ENCODE data around the gene ATP6V0A1.

DNA sequence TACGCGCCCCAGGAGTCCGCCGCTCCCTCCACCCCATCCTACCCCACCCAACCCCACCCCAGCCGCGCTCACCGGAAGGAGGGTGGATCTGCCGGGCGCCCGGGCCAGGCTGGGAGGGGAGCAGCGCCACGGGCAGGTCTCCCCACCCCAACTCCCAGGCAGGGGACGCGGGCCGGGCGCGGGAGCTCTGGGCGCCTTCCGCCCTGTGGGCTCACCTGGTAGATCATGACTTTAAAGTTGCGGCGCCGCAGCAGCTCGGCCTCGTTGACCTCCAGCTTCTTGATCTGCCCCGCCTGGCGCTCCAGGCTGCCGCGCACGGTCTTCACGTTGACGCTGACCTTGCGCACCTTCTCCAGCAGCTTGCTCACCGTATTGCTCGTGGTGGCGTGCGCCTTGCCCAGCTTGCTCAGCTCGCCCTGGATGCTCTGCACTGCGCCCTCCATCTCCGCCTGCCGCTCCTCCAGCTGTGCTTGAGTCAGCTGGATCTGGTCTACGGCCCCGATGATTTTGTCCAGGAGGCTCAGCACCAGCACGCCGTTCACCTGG is 36.2 kb upstream of the ATP6V0A1 start:
- TF ChIP-seq, protein P1, sequence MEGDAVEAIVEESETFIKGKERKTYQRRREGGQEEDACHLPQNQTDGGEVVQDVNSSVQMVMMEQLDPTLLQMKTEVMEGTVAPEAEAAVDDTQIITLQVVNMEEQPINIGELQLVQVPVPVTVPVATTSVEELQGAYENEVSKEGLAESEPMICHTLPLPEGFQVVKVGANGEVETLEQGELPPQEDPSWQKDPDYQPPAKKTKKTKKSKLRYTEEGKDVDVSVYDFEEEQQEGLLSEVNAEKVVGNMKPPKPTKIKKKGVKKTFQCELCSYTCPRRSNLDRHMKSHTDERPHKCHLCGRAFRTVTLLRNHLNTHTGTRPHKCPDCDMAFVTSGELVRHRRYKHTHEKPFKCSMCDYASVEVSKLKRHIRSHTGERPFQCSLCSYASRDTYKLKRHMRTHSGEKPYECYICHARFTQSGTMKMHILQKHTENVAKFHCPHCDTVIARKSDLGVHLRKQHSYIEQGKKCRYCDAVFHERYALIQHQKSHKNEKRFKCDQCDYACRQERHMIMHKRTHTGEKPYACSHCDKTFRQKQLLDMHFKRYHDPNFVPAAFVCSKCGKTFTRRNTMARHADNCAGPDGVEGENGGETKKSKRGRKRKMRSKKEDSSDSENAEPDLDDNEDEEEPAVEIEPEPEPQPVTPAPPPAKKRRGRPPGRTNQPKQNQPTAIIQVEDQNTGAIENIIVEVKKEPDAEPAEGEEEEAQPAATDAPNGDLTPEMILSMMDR (IDR thresholded peaks at IDR 0.05): no peak
- no peak for TF ChIP-seq POLR2A (IDR thresholded peaks at IDR 0.05)

Data from testis (tissue), 2 donors.